ENCODE results near the gene EPC1.
"Not testable (repeated sequence)": the region's sequence is repeated elsewhere in the genome, so short reads cannot be mapped to it uniquely, and the experiment has no call there.

EPC1 gene

DNA sequence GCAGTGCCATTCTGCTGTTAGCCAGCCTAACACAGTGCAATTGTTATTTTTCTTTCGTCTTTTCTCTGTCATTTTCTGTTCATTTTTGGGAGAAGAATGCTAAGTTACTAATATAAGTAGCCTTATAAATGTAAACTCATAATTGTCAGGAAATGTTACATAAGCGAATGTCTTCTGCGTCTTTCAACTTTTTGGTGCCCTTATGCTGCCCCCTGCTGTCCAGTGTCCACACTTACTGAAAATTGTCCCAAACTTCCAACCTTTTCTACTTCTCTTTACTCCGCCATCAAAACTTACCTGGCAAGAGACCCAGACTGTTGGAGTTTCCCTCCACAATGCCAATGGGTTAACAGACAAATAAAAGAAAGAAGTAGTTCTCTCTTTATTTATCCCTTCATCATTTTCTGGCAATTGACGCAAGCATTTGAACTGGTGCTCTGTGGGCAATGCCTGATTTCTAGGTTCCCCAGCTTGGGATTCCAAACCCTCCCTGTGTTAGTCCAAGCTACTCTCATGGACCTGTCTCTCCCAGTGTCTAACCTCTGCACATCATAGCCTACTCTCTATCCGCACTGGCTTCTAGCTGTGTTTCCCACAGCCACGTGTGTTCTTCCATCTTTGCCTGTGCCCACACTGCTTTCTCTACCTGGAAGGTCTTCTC, 21.0 kb upstream of the EPC1 start:
- peak; percentile 80 for DNase-seq

DNA sequence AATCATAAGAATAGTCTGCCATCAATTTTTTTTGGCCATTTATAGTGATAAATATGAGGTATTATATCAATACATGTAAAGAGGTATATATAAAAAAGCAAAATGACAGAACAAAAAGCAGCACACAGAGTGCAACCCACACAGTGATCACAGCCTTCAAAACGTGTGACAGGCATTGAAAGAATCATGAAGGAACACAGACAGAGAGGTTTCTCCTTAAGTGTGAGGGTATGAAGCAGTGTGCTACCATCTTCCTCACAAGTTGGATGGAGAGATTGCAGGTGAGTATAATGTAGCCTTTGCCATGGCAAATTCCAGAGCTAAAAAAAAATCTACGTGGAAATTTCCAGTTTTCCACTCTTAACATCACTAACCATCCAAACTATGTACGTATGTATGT, 19.6 kb upstream of the EPC1 start:
- no peak for DNase-seq

DNA sequence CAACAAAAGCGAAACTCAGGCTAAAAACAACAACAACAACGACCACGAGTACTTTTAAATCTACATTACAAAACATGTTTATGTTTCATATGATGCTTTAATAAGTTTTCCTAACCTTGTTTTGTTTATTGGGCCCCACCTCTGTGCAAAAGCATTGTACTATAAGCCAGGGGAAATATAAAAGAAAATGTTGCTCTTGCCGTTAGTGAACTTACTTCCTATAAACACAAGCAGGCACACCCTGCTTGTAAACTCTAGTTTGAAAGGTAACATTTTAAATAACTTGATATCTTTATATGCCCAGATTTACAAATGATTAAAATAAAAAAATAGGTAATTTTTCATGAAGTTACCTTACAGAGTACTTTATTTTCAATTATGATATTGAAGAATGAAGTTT, 19.2 kb upstream of the EPC1 start:
- DNase-seq: no peak

DNA sequence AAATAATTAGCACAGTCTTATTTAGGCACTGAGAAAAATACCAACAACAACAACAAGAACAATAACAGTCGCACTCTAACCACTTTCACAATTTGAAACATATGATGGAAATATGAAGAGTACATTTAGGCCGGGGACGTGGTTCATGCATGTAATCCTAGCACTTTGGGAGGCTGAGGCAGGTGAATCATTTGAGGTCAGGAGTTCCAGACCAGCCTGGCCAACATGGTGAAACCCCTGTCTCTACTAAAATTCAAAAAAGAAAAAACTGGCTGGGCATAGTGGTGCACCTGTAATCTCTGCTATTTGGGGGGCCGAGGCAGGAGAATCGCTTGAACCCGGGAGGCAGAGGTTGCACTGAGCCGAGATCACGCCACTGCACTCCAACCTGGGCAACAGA, 18.4 kb upstream of the EPC1 start:
- not testable (repeated sequence) for DNase-seq

DNA sequence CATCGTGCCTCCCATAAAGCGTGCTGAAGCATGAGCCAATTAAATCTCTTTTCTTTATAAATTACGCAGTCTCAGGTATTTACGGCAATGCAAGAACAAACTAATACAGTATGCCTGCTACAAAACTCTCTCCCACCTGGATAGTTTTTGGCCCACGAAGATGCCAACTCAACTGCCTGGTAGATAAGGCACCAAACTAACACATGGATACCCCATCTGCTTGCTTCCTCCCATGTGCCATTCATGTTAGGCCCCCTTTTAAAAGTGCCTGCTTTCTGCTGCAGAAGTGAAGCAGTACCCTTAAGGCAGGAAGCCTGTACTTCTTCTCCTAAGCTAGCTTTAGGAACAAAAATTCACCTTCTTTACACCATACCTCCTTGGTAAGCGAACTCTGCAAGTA, 15.6 kb upstream of the EPC1 start:
- DNase-seq: no peak

DNA sequence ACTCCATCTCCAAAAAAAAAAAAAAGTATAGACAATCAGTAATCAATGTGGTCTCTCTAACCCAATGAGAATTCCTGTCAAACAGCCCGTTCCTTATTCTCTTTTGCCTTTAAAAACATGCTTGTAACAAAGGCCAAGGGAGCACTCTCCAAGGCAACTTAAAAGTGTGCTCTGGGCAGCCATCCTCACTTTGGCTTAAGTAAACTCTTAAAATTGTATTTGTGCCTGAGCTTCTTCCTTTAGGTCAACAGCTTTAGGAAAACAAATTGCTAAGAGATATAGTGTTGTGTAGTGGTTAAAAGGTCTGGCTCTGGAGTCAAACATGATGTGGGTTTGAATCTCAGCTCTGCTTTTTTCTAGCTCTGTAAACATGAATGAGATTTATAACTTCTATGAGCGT, 13.9 kb upstream of the EPC1 start:
- no peak for DNase-seq

DNA sequence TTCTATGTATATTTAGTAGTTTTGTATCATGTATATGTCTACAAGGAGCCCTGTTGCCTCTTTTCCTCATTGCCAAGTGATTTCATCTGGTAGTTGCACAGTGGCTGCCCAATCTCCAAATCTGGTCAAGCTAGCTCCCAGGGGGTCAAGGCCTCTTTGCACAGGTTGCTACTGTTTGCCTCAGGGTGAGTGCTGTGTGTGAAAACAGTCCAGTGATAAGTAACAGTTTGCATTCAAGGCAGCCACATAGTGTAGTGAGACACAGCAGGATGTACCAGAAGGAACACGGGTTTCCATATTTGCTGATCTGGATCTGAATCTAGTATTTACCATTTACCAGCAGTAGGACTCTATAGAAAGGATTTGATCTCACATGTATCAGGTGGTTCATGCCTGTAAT, 13.3 kb upstream of the EPC1 start:
- no peak for DNase-seq

DNA sequence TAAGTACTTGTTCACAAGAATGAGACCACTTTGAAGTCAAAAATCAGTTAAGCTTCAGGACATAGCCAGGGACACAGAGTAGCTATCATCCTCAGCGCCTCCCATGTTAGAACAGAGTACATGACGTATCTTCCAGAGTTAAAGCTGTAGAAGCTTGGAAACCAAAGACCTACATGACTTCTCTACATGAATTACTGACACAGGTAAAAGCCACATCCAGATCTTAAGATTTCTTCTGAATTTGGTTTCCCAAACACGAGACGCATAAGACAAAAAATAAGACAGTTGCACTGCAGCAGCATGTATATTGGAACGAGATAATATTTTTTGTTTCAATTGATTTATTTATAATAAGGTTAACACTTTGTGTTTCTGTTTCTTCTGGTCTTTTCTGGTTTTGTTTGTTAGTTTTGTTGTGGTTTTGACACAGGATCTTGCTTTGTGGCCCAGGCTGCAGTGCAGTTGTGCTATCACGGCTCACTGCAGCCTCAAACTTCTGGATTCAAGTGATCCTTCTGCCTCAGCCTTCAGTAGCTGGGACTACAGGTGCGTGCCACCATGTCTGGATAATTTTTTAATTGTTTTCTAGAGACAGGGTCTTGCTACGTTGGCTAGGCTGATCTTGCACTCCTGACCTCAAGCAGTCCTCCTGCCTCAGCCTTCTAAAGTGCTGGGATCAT, 10.2 kb upstream of the EPC1 start:
- no peak for DNase-seq

DNA sequence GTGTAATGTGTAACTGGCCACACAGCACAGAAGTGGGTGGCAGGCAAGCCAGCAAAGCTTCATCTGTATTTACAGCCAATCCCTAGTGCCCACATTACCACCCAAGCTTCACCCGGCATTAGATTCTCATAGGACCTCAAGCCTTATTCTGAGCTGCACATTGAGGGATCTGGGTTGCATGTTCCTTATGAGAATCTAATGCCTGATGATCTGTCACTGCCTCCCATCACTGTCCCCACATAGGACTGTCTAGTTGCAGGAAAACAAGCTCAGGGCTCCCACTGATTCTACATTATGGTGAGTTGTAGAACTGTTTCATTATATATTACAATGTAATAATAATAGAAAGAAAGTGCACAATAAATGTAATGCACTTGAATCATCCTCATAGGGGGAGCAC, 7.7 kb upstream of the EPC1 start:
- not testable (repeated sequence) for DNase-seq

DNA sequence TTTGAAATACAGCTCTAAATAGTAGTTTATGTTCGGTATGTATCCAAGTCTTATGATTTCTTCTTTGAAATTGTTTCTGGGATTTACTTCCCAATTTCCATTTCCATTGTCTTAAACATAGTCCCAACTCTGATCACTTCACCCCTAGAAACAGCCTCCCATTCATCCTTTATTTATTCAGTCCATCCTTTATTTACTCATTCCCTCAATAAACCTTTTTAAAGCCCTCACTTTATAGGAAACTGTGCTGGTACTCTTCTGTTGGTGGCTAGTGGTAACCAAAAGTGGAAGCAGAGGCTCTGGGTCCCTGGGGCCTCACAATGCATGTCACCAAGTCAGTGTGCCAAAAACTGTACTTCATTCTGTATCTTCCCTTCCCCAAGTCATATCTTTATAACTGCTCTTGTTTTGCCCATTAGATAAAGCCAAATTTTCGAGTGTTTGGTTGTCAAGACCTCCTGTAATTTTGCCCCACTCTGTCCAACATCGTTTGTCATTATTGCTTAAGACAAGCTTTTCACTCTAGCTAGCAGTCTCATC, 3.9 kb upstream of the EPC1 start:
- peak; percentile 45 for DNase-seq

DNA sequence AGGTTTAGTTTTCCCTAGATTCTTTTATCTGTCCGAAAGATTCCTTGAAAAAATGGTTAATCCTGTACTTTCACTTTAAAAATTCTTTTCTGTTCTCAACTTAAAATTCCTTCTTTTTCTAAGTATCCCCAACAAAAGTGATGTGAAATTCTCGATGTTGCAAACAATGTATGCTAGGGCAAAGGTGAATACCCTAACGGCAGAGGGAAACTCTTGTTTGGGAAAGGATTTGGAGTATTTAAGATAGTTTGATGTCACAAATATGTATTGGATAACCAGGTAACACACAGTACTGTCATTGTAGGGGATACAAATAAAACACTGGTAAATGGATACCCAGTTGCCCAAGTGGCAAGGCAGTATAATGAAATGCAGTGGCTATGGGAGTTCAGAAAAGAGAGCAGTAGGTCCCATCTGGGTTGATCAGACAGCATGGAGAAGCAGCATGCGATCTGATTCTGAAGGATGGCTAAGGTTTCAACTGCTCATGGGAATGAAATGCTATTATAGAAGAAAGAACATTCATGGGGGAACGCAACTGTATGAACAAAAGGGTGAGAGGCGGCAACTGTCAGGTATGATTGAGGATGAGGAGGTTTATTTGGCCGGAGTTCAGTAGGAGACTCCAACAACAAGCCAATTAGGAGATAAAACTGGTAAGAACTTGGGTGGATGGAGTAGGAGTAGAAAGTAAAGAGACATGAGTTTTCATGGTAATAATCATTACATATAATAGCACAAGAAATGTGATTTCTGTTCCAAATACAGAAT, 3.2 kb upstream of the EPC1 start:
- DNase-seq: no peak

DNA sequence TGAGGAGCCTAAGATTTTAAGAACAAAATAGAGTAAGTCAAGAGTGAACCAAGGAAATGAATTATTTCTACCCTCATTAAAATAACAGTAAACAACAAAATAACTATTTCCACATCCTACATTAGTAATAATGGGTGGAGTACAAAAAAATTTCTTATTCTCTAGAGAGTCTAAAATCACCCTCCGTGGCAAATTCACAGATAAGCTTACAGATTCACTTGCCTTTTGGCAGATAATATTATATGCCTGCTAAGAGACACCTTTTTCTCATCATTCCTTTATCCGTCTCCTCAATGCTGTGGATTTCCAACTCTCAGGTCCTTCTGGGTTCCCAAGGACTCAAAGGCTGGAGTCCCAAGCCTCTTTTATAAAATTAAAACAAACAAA, 2.2 kb upstream of the EPC1 start:
- DNase-seq: no peak

DNA sequence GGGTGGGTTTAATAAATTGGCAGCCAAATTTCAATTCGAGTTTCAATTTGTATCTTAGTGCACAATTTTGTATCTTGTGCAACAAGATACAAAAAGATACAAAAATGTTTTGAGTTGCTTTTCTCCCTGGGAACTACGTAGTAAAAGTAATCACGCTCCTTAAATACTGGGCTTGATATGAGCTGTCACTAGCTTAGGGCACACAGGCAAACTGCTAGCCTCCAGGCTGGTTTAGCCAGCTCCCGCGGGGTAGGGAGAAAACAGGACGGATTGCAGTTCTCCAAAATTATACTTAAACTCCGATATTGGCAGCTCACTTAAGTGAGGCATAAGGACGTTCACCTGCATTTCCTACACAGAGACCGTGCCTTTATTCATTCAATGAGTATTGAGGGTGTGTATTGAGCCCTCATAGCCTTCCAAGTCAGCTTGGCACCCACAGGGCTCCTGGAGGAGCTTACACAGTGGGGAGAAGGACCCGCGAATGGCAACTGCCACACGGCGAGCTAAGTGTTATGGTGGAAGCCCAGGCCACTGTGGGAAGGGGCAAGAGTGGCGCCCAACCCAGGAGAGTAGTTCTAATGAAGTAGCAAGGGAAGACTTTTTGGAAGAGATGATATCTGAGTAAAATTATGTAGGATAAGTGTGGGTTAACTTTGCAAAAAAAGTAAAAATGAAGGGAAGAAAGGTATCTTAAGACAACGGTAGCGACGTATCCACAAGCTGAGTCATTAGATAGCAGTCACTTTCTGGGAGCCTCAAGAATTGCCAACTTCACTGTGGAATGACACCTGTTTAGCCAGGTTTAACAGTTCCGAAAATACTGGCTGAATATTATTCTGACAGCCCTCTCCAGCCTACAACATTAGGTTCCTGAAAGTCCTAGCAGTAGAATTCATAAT, 1.6 kb upstream of the EPC1 start:
- no peak for DNase-seq

DNA sequence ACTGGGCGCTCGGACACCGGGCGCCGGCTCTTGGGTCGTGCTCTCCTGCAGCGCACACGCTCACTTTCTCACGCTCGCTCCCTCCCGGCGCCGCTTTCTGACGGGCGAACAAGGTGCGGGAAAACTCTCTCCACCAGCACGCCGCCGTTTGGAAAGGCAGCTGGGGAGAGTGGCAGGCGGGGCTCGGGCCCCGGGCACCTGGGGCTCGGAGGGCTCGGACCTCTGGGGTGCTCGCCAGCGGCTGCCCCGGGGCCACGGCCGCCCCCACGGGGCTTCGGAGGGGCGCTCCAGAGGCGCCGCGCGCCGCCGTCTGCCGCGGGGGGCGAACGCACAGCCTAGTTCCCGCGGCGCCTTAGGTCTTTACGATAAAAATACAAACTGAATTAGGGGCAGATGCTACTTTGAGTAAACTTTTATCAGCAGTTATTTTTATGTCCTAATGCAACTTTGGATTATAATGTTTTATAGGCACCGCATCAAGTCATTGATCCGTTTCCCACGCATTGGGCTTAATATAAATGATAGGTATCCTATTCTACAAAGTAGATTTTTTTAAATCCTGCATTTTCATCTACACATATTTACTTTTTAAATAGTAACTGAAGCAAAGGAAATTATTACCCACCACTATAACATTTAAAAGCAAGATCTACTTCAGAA, 535 bp upstream of the EPC1 start:
- DNase-seq: peak; percentile 27

DNA sequence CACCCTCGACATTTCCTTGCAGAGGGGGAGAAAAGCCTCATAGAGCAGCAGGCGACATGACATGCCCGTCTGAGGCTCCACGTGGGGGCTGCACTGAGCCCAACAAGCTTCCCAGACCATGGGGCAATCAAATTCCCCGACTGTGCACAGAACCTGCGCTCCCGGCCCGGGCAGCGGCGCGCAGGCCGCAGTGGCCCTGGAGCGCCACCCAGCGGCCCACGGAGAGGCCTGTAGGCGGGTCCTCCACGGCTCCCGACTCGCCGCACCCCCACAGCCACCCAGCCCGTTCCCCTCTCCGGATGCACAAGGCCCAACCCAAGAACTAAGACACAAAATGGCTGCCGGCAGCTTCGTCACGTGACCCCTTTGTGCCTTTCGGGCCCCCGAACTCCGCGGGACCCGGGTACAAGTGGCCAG, 816 bp downstream of the EPC1 start:
- peak; percentile 94 for DNase-seq

DNA sequence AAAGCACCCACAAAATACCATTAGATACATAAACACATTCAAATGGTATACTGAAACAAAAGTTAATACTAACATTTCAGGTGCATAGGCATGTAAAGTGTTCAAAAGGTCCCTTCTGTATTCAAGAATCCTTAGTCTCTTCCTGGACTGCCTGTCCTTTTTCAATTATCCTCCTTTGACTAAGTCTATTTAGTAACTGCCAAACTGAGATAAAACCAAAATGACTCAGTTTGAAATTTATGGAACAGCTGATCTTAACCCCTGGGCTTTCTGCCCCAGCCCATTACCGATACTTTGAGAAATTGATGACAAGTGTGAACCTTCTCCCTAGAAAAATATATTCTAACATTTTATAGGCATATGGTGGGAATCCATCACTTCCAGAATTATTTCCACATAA, 5.4 kb downstream of the EPC1 start:
- DNase-seq: no peak

DNA sequence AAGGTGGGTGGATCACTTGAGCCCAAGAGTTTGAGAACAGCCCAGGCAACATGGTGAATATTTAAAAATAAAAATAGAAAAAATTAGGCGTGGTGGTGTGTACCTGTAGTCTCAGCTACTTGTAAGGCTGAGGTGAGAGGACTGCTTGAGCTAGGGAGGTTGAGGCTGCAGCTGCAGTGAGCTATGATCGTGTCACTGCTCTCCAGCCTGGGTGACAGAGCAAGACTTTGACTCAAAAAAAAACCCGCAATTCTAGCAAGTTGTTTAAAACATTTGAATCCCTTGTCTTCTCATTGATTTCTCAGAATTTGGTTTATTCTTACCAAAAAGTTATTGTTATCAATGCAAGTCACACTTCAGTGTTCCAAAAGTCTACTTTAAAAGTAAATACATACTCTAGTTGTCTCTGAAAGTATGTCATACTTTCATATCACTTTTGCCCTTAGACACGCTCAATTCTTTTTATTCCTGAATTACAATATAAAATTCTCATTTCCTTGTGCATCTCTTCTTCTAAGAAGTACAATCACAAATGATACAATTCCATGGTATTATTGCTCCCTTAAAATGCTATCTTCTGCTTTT, 6.3 kb downstream of the EPC1 start:
- no peak for DNase-seq

DNA sequence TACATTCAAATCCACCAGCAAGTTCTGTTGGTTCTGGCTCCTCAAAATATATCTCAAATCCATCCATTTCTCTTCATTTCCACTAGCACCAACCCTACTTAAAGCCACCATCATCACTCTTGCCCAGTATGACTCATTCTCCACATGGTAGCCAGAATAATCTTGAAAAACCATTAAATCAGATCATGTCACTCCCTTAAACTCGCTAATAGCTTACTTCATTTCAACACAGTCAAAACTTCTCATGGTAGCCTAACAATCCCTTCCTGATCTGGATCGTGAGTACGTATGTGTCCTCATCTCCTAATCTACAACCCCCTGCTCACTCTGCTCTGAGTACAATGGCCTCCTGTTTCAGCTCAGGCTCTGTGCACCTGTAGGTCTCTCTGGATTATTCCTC, 8.7 kb downstream of the EPC1 start:
- DNase-seq: no peak

DNA sequence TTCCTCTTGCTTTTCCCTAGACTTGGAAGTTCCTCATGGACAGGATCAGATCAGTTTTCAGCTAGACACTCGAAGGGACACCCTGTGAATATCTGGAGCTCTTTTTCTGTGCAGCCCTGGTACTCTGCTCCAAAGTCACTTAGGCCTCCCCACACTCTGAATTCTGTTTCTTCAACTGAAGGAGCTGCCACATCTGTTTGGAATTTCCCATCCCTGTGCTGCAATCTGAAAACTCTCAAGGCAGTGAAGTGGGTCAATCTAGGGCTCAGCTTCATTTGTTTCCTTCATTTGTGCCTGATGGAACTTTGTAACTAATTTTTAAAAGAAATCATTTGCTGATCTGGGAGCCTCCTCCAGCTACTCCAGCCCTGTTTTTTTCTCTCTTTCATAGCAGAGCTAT, 9.6 kb downstream of the EPC1 start:
- no peak for DNase-seq

DNA sequence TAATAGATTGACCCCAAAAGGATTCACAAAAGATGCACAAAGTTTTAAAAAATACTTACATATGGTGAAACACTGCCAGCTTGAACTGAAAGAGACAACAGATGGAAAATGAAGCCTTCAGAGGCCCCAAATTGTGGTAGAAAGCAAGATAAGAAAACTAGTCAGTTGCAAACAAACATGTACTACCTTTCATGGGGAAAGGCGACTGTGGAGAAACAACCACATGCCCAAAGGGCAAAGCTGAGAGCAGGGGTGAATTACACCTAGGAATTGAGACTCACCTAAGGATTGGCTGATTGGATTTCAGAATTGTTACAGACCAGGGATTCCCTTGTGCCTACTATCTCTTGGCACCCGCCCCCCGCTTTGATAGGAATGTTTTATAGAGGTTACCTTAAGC, 13.1 kb downstream of the EPC1 start:
- peak; percentile 33 for DNase-seq

DNA sequence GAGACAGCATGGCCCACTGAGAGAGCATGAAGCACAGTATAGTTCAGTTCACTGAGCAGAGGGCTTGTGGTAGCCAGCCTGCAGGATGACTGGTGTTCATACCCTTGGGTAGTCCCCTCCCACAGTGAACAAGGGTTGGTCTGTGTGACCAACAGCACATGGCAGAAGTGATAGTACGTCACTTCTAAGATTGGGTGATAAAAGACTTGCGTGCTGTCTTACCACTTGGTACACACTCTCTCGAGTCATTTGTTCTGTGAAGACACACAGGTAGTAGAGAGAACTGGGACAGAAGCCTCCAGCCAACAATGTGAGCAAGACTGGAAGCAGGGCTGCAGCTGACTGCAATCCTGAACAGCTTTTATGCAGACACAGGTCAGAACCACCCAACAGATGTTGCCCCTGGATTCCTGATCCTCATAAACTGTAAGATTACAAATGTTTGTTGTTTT, 14.6 kb downstream of the EPC1 start:
- DNase-seq: peak; percentile 90

DNA sequence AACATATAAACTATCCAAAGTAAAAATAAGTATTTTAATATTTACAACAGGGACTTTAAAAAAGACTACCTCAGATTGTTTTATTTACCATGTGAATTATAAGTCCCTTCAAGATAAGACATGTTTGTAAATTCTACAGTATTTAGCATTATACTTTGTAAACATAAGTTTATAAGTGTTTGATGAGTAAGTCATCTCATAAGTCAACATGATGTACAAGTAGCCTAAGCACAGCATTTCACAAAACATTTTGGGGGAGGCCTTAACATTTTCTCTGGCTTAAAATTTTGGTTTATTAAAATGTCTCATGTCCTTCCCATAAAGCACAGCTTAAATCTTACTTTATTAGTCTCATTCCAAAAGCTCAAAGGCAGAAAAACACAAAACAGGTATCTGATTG, 15.4 kb downstream of the EPC1 start:
- DNase-seq: no peak

Measured in hematopoietic multipotent progenitor cell treated with erythropoietin and hydrocortisone succinate and interleukin-3 and kit ligand, for 8 days (in vitro differentiated cells).